HG02943 (cell line): Measurements from ENCODE around the gene FNBP1.

Experiments used
- ATAC-seq: cut with Tn5 transposase; IDR thresholded peaks from one replicate; pipeline ENCODE4 v1.9.1; 2021; ENCODE audit warnings: mild to moderate bottlenecking, low read depth, moderate library complexity; ENCODE audit not compliant: unreplicated experiment

Gene FNBP1

GRCh38 chr9:129866394-129867135, 176.4 kb downstream of the FNBP1 start:
- no peak for ATAC-seq

- no peak for ATAC-seq
These were observed 177.2 kb downstream of the FNBP1 start for GRCh38 chr9:129865668-129866320.

- ATAC-seq = no peak
These were observed 177.9 kb downstream of the FNBP1 start for GRCh38 chr9:129864991-129865647.

GRCh38 chr9:129863059-129863690, 179.8 kb downstream of the FNBP1 start:
- no peak for ATAC-seq

GRCh38 chr9:129861447-129861827, 181.6 kb downstream of the FNBP1 start:
- ATAC-seq = no peak

GRCh38 chr9:129860653-129861446, 182.1 kb downstream of the FNBP1 start:
- ATAC-seq = no peak

GRCh38 chr9:129858167-129858962, 184.6 kb downstream of the FNBP1 start:
- no peak for ATAC-seq

- ATAC-seq = no peak
These were observed 185.8 kb downstream of the FNBP1 start for GRCh38 chr9:129857207-129857606.

GRCh38 chr9:129854588-129855110, 188.3 kb downstream of the FNBP1 start:
- no peak for ATAC-seq

GRCh38 chr9:129853614-129854013, 189.4 kb downstream of the FNBP1 start:
- no peak for ATAC-seq

- no peak for ATAC-seq
These were observed 190.4 kb downstream of the FNBP1 start for GRCh38 chr9:129852579-129852978.

GRCh38 chr9:129851821-129852220, 191.2 kb downstream of the FNBP1 start:
- no peak for ATAC-seq

GRCh38 chr9:129850821-129851550, 192.0 kb downstream of the FNBP1 start:
- no peak for ATAC-seq

- no peak for ATAC-seq
These were observed 193.1 kb downstream of the FNBP1 start for GRCh38 chr9:129849901-129850300.

- ATAC-seq = no peak
These were observed 194.1 kb downstream of the FNBP1 start for GRCh38 chr9:129848712-129849441.

- ATAC-seq = no peak
These were observed 197.6 kb downstream of the FNBP1 start for GRCh38 chr9:129845373-129845772.

GRCh38 chr9:129841071-129841470, 201.9 kb downstream of the FNBP1 start:
- ATAC-seq = no peak

- ATAC-seq = no peak
These were observed 203.0 kb downstream of the FNBP1 start for GRCh38 chr9:129840034-129840433.
